HPDE6-E6E7 (cell line): ENCODE results near the gene MLX.
"Not testable (repeated sequence)": the region's sequence is repeated elsewhere in the genome, so short reads cannot be mapped to it uniquely, and the experiment has no call there.

Source experiments
- DNase-seq: peaks from one replicate; pipeline ENCODE4 v3.0.0; 2011; ENCODE audit warnings: missing footprints; ENCODE audit errors: extremely low spot score

MLX gene

DNA sequence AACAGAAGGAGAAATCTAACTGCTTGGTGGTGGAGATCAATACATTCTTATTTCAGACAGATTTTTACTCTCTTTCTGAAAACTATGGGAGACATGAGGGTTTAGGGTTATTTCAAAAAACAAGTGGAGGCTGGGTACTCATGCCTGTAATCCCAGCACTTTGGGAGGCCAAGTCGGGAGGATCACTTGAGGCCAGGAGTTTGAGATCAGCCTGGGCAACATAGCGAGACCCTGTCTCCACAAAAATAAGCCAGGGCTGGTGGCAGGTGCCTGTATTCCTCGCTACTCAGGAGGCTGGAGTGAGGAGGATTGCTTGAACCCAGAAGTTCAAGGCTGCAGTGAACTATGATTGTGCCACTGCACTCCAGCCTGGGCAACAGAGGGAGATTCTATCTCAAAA lies 55.1 kb downstream of the MLX start:
- not testable (repeated sequence) for DNase-seq
